Nephron (organoid): ENCODE data around the gene KCNMA1.

ENCODE experiments used
- H3K27ac Mint-ChIP-seq, 3 experiments: 2 replicates each; pipeline ENCODE4 v1.8.0; 2020; ENCODE audit warnings: mixed read lengths in 3 of 3, mild to moderate bottlenecking in 2 of 3, moderate library complexity in 1 of 3
- H3K27me3 Mint-ChIP-seq: 2 replicates; pipeline ENCODE4 v1.8.0; 2021; ENCODE audit warnings: low read depth, mild to moderate bottlenecking, moderate library complexity, mixed read lengths
- H3K36me3 Mint-ChIP-seq: 2 replicates; pipeline ENCODE4 v1.8.0; 2020; ENCODE audit warnings: low read depth, mixed read lengths
- H3K4me1 Mint-ChIP-seq: 2 replicates; pipeline ENCODE4 v1.8.0; 2020; ENCODE audit warnings: mixed read lengths
- H3K4me3 Mint-ChIP-seq, 3 experiments: 2 replicates each; pipeline ENCODE4 v1.8.0; 2020; ENCODE audit warnings: mild to moderate bottlenecking in 3 of 3, mixed read lengths in 3 of 3, moderate library complexity in 2 of 3
- H3K9me3 Mint-ChIP-seq: 2 replicates; pipeline ENCODE4 v1.8.0; 2020; ENCODE audit warnings: mixed read lengths
- TF ChIP-seq, protein P1 (sequence below), 3 experiments: fragments of 200-600 bp; sonication (generic); IDR thresholded peaks; one replicate each; pipeline ENCODE4 v1.5.0; 2021; ENCODE audit warnings: antibody characterized with exemption in 3 of 3; ENCODE audit not compliant: unreplicated experiment in 3 of 3

KCNMA1 gene

DNA sequence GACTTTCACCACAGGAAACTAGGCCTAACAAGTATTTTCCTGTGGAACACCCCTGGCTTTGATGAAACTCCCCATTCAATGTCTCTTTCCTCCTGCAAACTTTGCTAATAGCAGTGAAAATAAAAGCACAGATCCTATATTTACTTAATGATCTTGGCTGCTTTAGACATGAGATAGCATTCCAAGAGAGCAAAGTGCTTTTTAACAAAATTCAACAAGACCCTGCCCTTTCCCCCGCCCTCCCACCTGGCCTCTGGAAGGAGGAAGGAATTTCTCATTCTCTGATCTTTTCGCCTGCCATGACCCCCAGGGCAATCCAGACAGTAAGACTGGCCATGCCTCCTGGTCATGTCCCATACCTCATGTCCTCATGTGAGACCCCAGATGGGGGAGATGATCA is 185.7 kb downstream of the KCNMA1 start:
- Mint-ChIP-seq H3K9me3 (no peaks in the 10 kb centered on the region), H3K4me1 (peaks cover 24% of the 10 kb centered on the region), H3K36me3 (no peaks in the 10 kb centered on the region), H3K27ac (no peak overlapping the region), H3K4me3 (no peak overlapping the region), H3K27me3 (peaks cover 16% of the 10 kb centered on the region)
- TF ChIP-seq, protein P1, sequence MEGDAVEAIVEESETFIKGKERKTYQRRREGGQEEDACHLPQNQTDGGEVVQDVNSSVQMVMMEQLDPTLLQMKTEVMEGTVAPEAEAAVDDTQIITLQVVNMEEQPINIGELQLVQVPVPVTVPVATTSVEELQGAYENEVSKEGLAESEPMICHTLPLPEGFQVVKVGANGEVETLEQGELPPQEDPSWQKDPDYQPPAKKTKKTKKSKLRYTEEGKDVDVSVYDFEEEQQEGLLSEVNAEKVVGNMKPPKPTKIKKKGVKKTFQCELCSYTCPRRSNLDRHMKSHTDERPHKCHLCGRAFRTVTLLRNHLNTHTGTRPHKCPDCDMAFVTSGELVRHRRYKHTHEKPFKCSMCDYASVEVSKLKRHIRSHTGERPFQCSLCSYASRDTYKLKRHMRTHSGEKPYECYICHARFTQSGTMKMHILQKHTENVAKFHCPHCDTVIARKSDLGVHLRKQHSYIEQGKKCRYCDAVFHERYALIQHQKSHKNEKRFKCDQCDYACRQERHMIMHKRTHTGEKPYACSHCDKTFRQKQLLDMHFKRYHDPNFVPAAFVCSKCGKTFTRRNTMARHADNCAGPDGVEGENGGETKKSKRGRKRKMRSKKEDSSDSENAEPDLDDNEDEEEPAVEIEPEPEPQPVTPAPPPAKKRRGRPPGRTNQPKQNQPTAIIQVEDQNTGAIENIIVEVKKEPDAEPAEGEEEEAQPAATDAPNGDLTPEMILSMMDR (IDR thresholded peaks at IDR 0.05; ENCODE audit: unreplicated experiment in 3 of 3), result no peak

DNA sequence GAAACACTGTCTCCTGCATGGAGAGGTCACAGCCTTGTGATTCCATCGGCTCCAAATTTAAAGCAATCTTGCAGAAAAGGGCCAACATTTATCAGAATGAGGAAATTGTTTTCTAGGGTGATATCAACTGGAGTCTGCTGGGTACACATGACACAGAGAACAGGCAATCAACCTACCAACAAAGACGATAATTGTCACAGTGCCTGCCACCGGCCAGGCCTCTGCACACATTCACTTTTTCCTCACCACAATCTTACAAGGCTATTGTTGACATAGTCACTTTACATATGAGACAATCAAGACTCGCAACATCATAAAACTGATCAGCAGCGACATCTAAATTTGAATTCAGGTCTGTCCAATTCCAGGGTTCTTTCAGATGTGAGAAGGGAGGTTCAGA is 189.4 kb downstream of the KCNMA1 start:
- peaks cover 13% of the 10 kb centered on the region for H3K27me3 Mint-ChIP-seq
- H3K36me3 Mint-ChIP-seq, result no peaks in the 10 kb centered on the region
- TF ChIP-seq, protein P1 (IDR thresholded peaks at IDR 0.05; ENCODE audit: unreplicated experiment in 3 of 3), result no peak
- H3K4me3 Mint-ChIP-seq, result no peak overlapping the region
- no peaks in the 10 kb centered on the region for H3K9me3 Mint-ChIP-seq
- peaks cover 15% of the 10 kb centered on the region for H3K4me1 Mint-ChIP-seq
- no peak overlapping the region for H3K27ac Mint-ChIP-seq

DNA sequence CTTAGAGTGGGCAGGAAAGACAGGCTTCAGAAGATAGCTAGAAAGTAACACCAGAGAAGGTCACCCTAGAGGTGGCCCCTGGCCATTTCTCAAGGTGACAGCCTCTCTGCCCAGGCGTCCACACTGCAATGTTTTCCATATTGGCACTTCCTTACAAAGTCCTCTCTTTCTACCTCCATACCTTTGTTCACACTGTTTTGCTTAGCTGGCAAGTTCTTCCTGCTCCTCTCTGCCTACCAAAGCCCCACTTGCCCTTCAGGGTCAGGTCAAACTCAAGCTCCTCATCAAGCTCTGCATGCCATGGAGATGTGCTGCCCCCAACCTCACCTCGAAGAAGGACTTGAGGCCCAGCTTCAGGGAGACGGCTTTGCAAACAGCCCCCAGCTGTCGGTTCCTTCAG is 190.9 kb downstream of the KCNMA1 start:
- H3K27me3 Mint-ChIP-seq, result peaks cover 16% of the 10 kb centered on the region
- H3K4me3 Mint-ChIP-seq, result no peak overlapping the region
- peaks cover 15% of the 10 kb centered on the region for H3K4me1 Mint-ChIP-seq
- TF ChIP-seq, protein P1 (IDR thresholded peaks at IDR 0.05; ENCODE audit: unreplicated experiment in 3 of 3), result no peak
- no peak overlapping the region for H3K27ac Mint-ChIP-seq
- no peaks in the 10 kb centered on the region for H3K36me3 Mint-ChIP-seq
- no peaks in the 10 kb centered on the region for H3K9me3 Mint-ChIP-seq

DNA sequence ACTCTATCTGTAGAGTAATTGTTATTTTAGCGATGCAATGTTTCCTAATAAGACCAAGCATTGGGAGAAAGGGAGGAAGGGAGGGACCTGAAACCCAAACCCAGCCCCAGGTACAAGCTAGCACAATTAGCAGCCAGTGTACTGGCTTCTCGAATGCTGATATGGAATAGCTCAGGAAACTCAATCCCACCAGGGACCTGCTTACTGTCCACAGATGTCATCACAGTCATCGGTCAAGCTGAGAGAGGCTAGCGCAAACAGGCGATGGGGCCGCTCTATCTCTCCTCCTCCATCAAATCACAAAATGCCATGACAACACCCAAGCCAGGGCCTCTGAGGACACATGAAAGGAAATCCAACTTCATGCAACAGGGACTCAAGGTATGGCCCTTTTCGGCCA is 192.1 kb downstream of the KCNMA1 start:
- H3K27ac Mint-ChIP-seq, result no peak overlapping the region
- TF ChIP-seq, protein P1 (IDR thresholded peaks at IDR 0.05; ENCODE audit: unreplicated experiment in 3 of 3), result no peak
- H3K9me3 Mint-ChIP-seq, result no peaks in the 10 kb centered on the region
- H3K36me3 Mint-ChIP-seq, result no peaks in the 10 kb centered on the region
- no peak overlapping the region for H3K4me3 Mint-ChIP-seq
- peaks cover 25% of the 10 kb centered on the region for H3K4me1 Mint-ChIP-seq
- peaks cover 16% of the 10 kb centered on the region for H3K27me3 Mint-ChIP-seq

DNA sequence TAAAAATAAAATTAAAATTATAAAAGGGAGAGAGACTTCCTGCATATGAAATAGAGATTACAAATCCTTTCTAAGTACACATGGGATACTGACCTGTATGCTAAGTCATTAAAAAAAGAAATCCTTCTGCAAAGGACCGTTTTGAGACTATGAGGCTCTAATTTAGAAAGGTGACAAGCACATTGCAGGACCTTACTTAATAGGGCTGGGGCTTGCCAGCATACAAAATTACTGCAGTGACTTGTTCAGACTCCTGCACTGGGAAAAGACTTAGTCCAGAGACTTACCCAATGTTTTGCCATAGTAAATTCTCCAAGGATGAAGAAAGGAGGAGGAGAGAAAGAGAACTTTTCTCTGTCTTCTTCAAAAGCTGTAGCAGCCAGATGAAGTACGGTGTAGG is 193.6 kb downstream of the KCNMA1 start:
- TF ChIP-seq, protein P1 (IDR thresholded peaks at IDR 0.05; ENCODE audit: unreplicated experiment in 3 of 3), result no peak
- H3K27me3 Mint-ChIP-seq, result peaks cover 16% of the 10 kb centered on the region
- no peaks in the 10 kb centered on the region for H3K9me3 Mint-ChIP-seq
- no peak overlapping the region for H3K4me3 Mint-ChIP-seq
- H3K36me3 Mint-ChIP-seq, result no peaks in the 10 kb centered on the region
- peaks cover 33% of the 10 kb centered on the region for H3K4me1 Mint-ChIP-seq
- no peak overlapping the region for H3K27ac Mint-ChIP-seq

DNA sequence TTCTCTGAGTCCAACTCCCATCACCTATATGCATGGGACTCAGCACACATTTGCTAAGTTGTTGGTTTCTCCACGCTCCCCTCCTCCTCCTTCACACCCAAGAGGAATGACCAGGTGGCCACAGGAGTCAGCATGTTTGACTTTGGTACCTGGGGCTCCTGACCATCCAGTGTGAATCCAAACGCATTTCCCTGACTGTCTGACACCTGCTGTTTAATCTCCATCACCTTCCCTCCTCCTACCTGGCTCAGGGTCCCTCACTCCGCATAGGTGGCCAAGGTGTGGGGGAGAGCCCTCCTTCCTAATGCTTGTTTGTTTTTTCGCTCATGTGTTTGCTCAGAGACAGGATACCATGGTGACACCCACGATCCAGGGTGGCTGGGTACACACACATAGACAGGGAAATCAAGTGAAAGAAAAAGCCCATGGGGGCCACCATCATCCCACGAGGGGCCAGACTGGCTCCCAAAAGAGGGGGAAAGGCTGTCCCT is 194.9 kb downstream of the KCNMA1 start:
- TF ChIP-seq, protein P1 (IDR thresholded peaks at IDR 0.05; ENCODE audit: unreplicated experiment in 3 of 3), result no peak
- no peaks in the 10 kb centered on the region for H3K9me3 Mint-ChIP-seq
- H3K27me3 Mint-ChIP-seq, result peaks cover 12% of the 10 kb centered on the region
- peaks cover 27% of the 10 kb centered on the region for H3K4me1 Mint-ChIP-seq
- no peak overlapping the region for H3K27ac Mint-ChIP-seq
- H3K36me3 Mint-ChIP-seq, result no peaks in the 10 kb centered on the region
- H3K4me3 Mint-ChIP-seq, result no peak overlapping the region
